ENCODE measurements around the gene ELL.

DNA sequence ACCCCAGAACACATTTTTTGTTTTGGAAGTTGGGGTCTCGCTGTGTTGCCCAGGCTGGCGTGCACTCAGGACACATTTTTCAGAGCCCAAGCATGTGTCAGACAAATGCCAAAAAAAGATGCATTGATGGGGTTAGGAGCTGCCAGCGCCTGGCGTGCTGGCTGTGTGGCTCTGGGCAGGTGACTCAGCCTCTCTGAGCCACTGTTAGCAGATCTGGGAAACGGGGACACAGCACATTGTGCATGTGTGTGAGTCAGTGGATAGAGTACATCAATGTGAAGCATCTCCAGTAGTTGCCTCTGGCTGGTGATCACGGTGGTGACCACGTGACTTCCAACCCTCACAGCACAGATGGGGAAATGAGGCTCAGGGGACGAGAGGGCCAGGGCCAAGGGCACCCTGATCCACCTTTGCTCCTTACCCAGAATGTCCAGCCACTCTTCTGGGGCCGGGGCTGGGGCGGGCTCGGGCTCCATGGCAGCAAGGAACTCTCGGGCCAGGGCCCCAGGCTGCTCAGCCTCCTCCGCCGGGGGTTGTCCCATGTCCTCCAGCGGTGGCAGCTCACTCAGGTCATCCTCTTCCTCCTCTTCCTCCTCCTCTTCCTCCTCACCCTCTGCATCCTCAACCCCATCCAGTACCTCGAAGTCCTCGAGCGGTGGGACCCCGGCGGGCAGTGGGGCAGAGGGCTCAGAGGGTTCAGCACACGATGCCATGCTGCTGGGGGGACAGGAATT, 19.6 kb upstream of the ELL start:
- TF ChIP-seq, protein P1, sequence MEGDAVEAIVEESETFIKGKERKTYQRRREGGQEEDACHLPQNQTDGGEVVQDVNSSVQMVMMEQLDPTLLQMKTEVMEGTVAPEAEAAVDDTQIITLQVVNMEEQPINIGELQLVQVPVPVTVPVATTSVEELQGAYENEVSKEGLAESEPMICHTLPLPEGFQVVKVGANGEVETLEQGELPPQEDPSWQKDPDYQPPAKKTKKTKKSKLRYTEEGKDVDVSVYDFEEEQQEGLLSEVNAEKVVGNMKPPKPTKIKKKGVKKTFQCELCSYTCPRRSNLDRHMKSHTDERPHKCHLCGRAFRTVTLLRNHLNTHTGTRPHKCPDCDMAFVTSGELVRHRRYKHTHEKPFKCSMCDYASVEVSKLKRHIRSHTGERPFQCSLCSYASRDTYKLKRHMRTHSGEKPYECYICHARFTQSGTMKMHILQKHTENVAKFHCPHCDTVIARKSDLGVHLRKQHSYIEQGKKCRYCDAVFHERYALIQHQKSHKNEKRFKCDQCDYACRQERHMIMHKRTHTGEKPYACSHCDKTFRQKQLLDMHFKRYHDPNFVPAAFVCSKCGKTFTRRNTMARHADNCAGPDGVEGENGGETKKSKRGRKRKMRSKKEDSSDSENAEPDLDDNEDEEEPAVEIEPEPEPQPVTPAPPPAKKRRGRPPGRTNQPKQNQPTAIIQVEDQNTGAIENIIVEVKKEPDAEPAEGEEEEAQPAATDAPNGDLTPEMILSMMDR (IDR thresholded peaks at IDR 0.05): no peak
- TF ChIP-seq POLR2AphosphoS5 (IDR thresholded peaks at IDR 0.05) (no peak), POLR2A (IDR thresholded peaks at IDR 0.05) (no peak)

Data from sigmoid colon (tissue), 4 donors.